GM21528 (cell line): Measurements from ENCODE around the gene SLC6A1.

Experiments
- ATAC-seq: cut with Tn5 transposase; IDR thresholded peaks from one replicate; pipeline ENCODE4 v1.9.1; 2021; ENCODE audit warnings: mild to moderate bottlenecking, moderate library complexity; ENCODE audit not compliant: unreplicated experiment, low FRiP score

SLC6A1 gene

GRCh38 chr3:11015369-11015768 lies 22.8 kb downstream of the SLC6A1 start:
- no peak for ATAC-seq

GRCh38 chr3:11016727-11017126 lies 24.2 kb downstream of the SLC6A1 start:
- ATAC-seq, result no peak

GRCh38 chr3:11019116-11019819 lies 26.7 kb downstream of the SLC6A1 start:
- ATAC-seq, result no peak

- no peak for ATAC-seq
Measured at GRCh38 chr3:11020764-11021163, 28.2 kb downstream of the SLC6A1 start.

GRCh38 chr3:11021611-11022011 lies 29.1 kb downstream of the SLC6A1 start:
- no peak for ATAC-seq

GRCh38 chr3:11022115-11022514 lies 29.6 kb downstream of the SLC6A1 start:
- ATAC-seq, result no peak

- no peak for ATAC-seq
Measured at GRCh38 chr3:11024181-11024580, 31.6 kb downstream of the SLC6A1 start.

- ATAC-seq, result no peak
Measured at GRCh38 chr3:11029948-11030347, 37.4 kb downstream of the SLC6A1 start.

- no peak for ATAC-seq
Measured at GRCh38 chr3:11033871-11034270, 41.3 kb downstream of the SLC6A1 start.

- no peak for ATAC-seq
Measured at GRCh38 chr3:11034309-11034985, 41.9 kb downstream of the SLC6A1 start.

GRCh38 chr3:11035757-11036505 lies 43.4 kb downstream of the SLC6A1 start:
- ATAC-seq, result no peak

GRCh38 chr3:11037241-11037873 lies 44.8 kb downstream of the SLC6A1 start:
- ATAC-seq, result no peak

- ATAC-seq, result no peak
Measured at GRCh38 chr3:11037976-11038375, 45.4 kb downstream of the SLC6A1 start.

- ATAC-seq, result no peak
Measured at GRCh38 chr3:11045536-11045935, 53.0 kb downstream of the SLC6A1 start.

GRCh38 chr3:11047500-11047899 lies 55.0 kb downstream of the SLC6A1 start:
- no peak for ATAC-seq

GRCh38 chr3:11050666-11051323 lies 58.2 kb downstream of the SLC6A1 start:
- ATAC-seq, result no peak

GRCh38 chr3:11053926-11054503 lies 61.5 kb downstream of the SLC6A1 start:
- no peak for ATAC-seq

GRCh38 chr3:11054739-11055438 lies 62.3 kb downstream of the SLC6A1 start:
- no peak for ATAC-seq

GRCh38 chr3:11055496-11055895 lies 62.9 kb downstream of the SLC6A1 start:
- no peak for ATAC-seq
